ENCODE measurements around the gene SUGCT. TPM values are rescaled to one million over a fixed set of nuclear protein-coding genes. Genes with fewer than 3 reads are reported as not detected.

The SUGCT gene
- total and polyA plus RNA-seq, 12 donors: 8.4 to 96.4 (median 25.5) TPM

DNA sequence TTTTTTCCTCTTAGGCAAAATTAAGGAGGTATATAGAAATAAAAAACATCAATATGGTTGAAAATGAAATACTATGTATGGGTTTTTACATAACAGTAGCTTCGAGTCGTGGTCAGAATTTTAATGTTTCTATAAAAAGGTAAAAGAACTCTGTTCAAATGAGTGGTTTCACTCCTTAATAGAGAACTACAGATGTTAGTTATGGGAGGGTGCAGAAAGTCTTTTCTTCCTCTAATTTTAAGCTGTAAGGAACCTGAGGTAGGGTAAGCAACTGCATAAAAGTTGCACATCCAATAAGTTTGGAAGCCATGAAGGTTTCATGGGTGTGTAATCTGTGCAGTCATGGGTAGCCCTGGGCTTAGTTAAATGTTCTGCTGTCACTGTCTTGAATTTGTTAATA, 141.3 kb downstream of the SUGCT start:
- TF ChIP-seq POLR2A (IDR thresholded peaks at IDR 0.05): no peak
- TF ChIP-seq, protein P1, sequence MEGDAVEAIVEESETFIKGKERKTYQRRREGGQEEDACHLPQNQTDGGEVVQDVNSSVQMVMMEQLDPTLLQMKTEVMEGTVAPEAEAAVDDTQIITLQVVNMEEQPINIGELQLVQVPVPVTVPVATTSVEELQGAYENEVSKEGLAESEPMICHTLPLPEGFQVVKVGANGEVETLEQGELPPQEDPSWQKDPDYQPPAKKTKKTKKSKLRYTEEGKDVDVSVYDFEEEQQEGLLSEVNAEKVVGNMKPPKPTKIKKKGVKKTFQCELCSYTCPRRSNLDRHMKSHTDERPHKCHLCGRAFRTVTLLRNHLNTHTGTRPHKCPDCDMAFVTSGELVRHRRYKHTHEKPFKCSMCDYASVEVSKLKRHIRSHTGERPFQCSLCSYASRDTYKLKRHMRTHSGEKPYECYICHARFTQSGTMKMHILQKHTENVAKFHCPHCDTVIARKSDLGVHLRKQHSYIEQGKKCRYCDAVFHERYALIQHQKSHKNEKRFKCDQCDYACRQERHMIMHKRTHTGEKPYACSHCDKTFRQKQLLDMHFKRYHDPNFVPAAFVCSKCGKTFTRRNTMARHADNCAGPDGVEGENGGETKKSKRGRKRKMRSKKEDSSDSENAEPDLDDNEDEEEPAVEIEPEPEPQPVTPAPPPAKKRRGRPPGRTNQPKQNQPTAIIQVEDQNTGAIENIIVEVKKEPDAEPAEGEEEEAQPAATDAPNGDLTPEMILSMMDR (IDR thresholded peaks at IDR 0.05): no peak
- Histone ChIP-seq H3K4me3 (no peak overlapping the region), H3K36me3 (replicated peaks in 1 of 2) (no peaks in the 10 kb centered on the region), H3K27me3 (no peaks in the 10 kb centered on the region), H3K9me3 (replicated peaks in 1 of 3) (no peaks in the 10 kb centered on the region), H3K4me1 (replicated peaks in 1 of 2) (no peaks in the 10 kb centered on the region), H3K27ac (no peak overlapping the region)
- WGBS, 4 donors: 73 to 87% (median 78%) methylated on average over 2 of the region's 2 CpGs
- intact Hi-C loops (cut with DNase I): no loop called here
- no peak for DNase-seq

DNA sequence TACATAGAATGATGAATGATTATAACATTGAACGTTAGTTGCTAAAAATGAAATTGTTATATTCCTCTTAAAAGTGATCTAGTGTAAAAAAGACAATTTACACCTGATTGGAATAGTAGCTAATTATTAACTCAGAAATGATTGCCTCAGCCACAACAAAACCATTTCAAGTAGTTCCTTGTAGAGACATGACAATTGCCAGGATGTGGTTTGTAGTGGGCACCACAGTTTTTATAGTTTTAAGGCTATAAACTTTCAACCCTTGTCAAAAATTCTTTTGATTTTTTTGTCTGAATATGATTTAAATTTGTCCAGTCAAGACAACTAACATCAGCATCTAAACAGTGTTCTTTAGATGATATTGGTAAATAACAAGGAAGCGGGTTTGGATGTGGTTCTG, 145.2 kb downstream of the SUGCT start:
- TF ChIP-seq, protein P1 (IDR thresholded peaks at IDR 0.05): no peak
- TF ChIP-seq POLR2A (IDR thresholded peaks at IDR 0.05): no peak
- Histone ChIP-seq H3K4me3 (no peak overlapping the region), H3K36me3 (replicated peaks in 1 of 2) (no peaks in the 10 kb centered on the region), H3K9me3 (replicated peaks in 1 of 3) (no peaks in the 10 kb centered on the region), H3K27me3 (no peaks in the 10 kb centered on the region), H3K4me1 (replicated peaks in 1 of 2) (no peaks in the 10 kb centered on the region), H3K27ac (no peak overlapping the region)
- no peak for DNase-seq
- intact Hi-C loops (cut with DNase I): no loop called here
- 47 to 51% (median 49%) methylated on average over 2 of the region's 2 CpGs for WGBS, 4 donors

DNA sequence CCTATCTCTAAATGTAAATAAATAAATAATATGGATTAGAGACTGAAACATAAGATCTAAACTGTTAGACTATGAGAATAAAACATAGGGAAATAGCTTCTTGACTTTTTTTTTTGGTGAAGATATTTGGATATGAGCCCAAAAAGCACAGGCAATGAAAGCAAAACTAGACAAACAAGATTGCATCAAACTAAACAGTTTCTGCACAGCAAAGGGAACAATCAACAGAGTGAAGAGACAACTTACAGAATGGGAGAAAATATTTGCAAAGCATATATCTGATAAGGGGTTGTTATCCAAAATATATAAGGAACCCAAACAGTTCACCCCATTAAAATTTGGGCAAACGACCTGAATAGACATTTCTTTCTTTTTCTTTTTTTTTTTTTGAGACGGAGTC, 148.1 kb downstream of the SUGCT start:
- no peak overlapping the region for H3K27ac ChIP-seq
- no peaks in the 10 kb centered on the region for H3K4me1 ChIP-seq (replicated peaks in 1 of 2)
- 62 to 81% (median 72%) methylated on average over 2 of the region's 2 CpGs for WGBS, 4 donors
- TF ChIP-seq, protein P1 (IDR thresholded peaks at IDR 0.05): no peak
- TF ChIP-seq POLR2A (IDR thresholded peaks at IDR 0.05): no peak
- DNase-seq: no peak
- intact Hi-C loops (cut with DNase I): no loop called here
- no peaks in the 10 kb centered on the region for H3K36me3 ChIP-seq (replicated peaks in 1 of 2)
- H3K9me3 ChIP-seq (replicated peaks in 1 of 3): no peaks in the 10 kb centered on the region
- H3K4me3 ChIP-seq: no peak overlapping the region
- no peaks in the 10 kb centered on the region for H3K27me3 ChIP-seq

DNA sequence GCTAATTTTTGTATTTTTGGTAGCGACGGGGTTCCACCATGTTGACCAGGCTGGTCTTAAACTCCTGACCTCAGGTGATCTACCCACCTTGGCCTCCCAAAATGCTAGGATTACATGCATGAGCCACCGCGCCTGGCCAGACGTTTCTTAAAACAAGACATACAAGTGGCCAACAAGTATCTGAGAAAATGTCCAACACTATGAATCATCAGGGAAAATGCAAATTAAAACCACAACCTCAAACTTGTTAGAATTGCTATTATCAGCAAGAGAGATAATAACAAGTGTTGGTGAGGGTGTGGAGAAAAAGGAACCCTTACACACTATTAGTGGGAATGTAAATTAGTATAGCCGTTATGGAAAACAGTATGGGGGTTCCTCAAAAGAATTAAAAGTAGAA, 148.6 kb downstream of the SUGCT start:
- H3K9me3 ChIP-seq (replicated peaks in 1 of 3): no peaks in the 10 kb centered on the region
- no peaks in the 10 kb centered on the region for H3K36me3 ChIP-seq (replicated peaks in 1 of 2)
- 80 to 88% (median 85%) methylated on average over 6 of the region's 6 CpGs for WGBS, 4 donors
- DNase-seq: no peak
- H3K27ac ChIP-seq: no peak overlapping the region
- H3K27me3 ChIP-seq: no peaks in the 10 kb centered on the region
- TF ChIP-seq, protein P1 (IDR thresholded peaks at IDR 0.05): no peak
- no peak for TF ChIP-seq POLR2A (IDR thresholded peaks at IDR 0.05)
- intact Hi-C loops (cut with DNase I): no loop called here
- no peaks in the 10 kb centered on the region for H3K4me1 ChIP-seq (replicated peaks in 1 of 2)
- no peak overlapping the region for H3K4me3 ChIP-seq
